ENCODE data around the gene KCNQ5. TPM values are rescaled to one million over a fixed set of nuclear protein-coding genes. Genes with fewer than 3 reads are reported as not detected.

KCNQ5 gene
- total and polyA plus RNA-seq, 2 donors (not counting 1 experiment from before 2014, with no cell fraction given) = 0.74 to 4.6 TPM

- peak overlapping the region; percentile 67 for H3K4me2 ChIP-seq (ENCODE audit: extremely low read depth, insufficient read depth, low read length)
- H3K79me2 ChIP-seq (ENCODE audit: control insufficient read depth, insufficient read depth, low read length) = no peaks in the 10 kb centered on the region
- H2AFZ ChIP-seq (ENCODE audit: low read length) = no peak overlapping the region
- DNase-seq (ENCODE audit: low read depth in 2 of 2) = no peak
- H3K27me3 ChIP-seq (ENCODE audit: control insufficient read depth, insufficient read depth, low read length) = no peaks in the 10 kb centered on the region
- H3K27ac ChIP-seq (ENCODE audit: insufficient read depth, low read length) = no peak overlapping the region
- peaks cover 11% of the 10 kb centered on the region for H3K4me1 ChIP-seq (ENCODE audit: control insufficient read depth, extremely low read depth, insufficient read depth, low read length)
- no peaks in the 10 kb centered on the region for H3K36me3 ChIP-seq (ENCODE audit: control insufficient read depth, insufficient read depth, low read length)
- no peak overlapping the region for H3K4me3 ChIP-seq (replicated peaks in 1 of 4; ENCODE audit: control extremely low read depth in 1 of 4, insufficient read depth in 1 of 4, low read depth in 3 of 4, low read length in 4 of 4)
- H4K20me1 ChIP-seq (ENCODE audit: control insufficient read depth, extremely low read depth, insufficient read depth, low read length) = no peaks in the 10 kb centered on the region
- TF ChIP-seq, protein P1, sequence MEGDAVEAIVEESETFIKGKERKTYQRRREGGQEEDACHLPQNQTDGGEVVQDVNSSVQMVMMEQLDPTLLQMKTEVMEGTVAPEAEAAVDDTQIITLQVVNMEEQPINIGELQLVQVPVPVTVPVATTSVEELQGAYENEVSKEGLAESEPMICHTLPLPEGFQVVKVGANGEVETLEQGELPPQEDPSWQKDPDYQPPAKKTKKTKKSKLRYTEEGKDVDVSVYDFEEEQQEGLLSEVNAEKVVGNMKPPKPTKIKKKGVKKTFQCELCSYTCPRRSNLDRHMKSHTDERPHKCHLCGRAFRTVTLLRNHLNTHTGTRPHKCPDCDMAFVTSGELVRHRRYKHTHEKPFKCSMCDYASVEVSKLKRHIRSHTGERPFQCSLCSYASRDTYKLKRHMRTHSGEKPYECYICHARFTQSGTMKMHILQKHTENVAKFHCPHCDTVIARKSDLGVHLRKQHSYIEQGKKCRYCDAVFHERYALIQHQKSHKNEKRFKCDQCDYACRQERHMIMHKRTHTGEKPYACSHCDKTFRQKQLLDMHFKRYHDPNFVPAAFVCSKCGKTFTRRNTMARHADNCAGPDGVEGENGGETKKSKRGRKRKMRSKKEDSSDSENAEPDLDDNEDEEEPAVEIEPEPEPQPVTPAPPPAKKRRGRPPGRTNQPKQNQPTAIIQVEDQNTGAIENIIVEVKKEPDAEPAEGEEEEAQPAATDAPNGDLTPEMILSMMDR (conservative IDR thresholded peaks at IDR 0.05 in 1 of 2, IDR thresholded peaks at IDR 0.05 in 1 of 2; ENCODE audit: low read depth in 1 of 2, low read length in 2 of 2) = no peak
- no peak overlapping the region for H3K9ac ChIP-seq (ENCODE audit: insufficient read depth, low read length)
- H3K9me3 ChIP-seq (ENCODE audit: control insufficient read depth, insufficient read depth, low read depth, low read length) = no peaks in the 10 kb centered on the region
Measured at GRCh38 chr6:73078908-73079610, 457.2 kb downstream of the KCNQ5 start.

DNA sequence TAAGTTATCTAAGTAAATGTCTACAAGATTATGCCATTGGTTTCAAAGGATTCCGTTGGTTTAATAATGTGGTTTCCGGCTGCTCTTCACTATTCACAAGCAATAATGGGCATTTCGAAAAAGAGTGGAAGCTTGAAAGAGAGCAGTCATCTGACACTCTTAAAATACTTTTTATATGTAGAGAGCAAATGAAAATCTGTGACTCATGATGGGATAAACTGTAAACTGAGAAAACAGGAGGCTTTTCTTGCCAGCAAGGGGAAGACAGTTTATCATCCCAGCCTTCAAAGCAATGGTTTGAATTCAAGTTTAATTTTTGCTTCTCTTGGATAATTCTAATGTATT is 457.7 kb downstream of the KCNQ5 start:
- no peak overlapping the region for H2AFZ ChIP-seq (ENCODE audit: low read length)
- H3K27ac ChIP-seq (ENCODE audit: insufficient read depth, low read length) = peak overlapping the region; percentile 14
- H3K4me1 ChIP-seq (ENCODE audit: control insufficient read depth, extremely low read depth, insufficient read depth, low read length) = peaks cover 11% of the 10 kb centered on the region
- no peaks in the 10 kb centered on the region for H3K27me3 ChIP-seq (ENCODE audit: control insufficient read depth, insufficient read depth, low read length)
- H4K20me1 ChIP-seq (ENCODE audit: control insufficient read depth, extremely low read depth, insufficient read depth, low read length) = no peaks in the 10 kb centered on the region
- peak; percentile 35 to 90 for DNase-seq (ENCODE audit: low read depth in 2 of 2)
- H3K4me2 ChIP-seq (ENCODE audit: extremely low read depth, insufficient read depth, low read length) = peak overlapping the region; percentile 67
- no peak overlapping the region for H3K4me3 ChIP-seq (replicated peaks in 1 of 4; ENCODE audit: control extremely low read depth in 1 of 4, insufficient read depth in 1 of 4, low read depth in 3 of 4, low read length in 4 of 4)
- H3K9ac ChIP-seq (ENCODE audit: insufficient read depth, low read length) = no peak overlapping the region
- TF ChIP-seq EZH2 (IDR thresholded peaks at IDR 0.05; ENCODE audit: low read length, missing control alignments) = no peak
- TF ChIP-seq, protein P1 (conservative IDR thresholded peaks at IDR 0.05 in 1 of 2, IDR thresholded peaks at IDR 0.05 in 1 of 2; ENCODE audit: low read depth in 1 of 2, low read length in 2 of 2) = no peak
- H3K79me2 ChIP-seq (ENCODE audit: control insufficient read depth, insufficient read depth, low read length) = no peaks in the 10 kb centered on the region
- no peaks in the 10 kb centered on the region for H3K9me3 ChIP-seq (ENCODE audit: control insufficient read depth, insufficient read depth, low read depth, low read length)
- H3K36me3 ChIP-seq (ENCODE audit: control insufficient read depth, insufficient read depth, low read length) = no peaks in the 10 kb centered on the region

DNA sequence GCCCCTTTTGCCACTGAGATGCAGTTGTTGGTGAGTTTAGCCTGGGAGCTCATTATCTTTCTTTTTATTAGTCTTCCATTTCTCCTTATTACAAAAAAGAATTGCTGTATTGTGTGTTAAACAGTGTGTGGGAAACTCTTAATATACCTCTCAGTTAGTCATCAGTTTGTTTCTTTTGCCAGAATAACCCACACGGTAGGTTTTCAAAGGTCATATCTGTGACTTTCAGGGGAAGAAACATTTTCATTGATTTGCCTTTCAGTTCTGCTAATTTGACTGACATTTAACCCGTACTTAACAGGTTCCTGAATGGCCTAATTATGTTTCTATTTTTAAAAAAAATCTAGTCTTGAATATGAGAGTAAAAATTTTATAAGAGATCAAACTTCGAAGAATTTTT is 458.1 kb downstream of the KCNQ5 start:
- Histone ChIP-seq H3K27me3 (ENCODE audit: control insufficient read depth, insufficient read depth, low read length) (no peaks in the 10 kb centered on the region), H3K9me3 (ENCODE audit: control insufficient read depth, insufficient read depth, low read depth, low read length) (no peaks in the 10 kb centered on the region), H3K27ac (ENCODE audit: insufficient read depth, low read length) (peak overlapping the region; percentile 14), H3K36me3 (ENCODE audit: control insufficient read depth, insufficient read depth, low read length) (no peaks in the 10 kb centered on the region), H4K20me1 (ENCODE audit: control insufficient read depth, extremely low read depth, insufficient read depth, low read length) (no peaks in the 10 kb centered on the region), H3K4me2 (ENCODE audit: extremely low read depth, insufficient read depth, low read length) (peak overlapping the region; percentile 67), H3K9ac (ENCODE audit: insufficient read depth, low read length) (no peak overlapping the region), H3K4me1 (ENCODE audit: control insufficient read depth, extremely low read depth, insufficient read depth, low read length) (peaks cover 11% of the 10 kb centered on the region), H2AFZ (ENCODE audit: low read length) (no peak overlapping the region), H3K79me2 (ENCODE audit: control insufficient read depth, insufficient read depth, low read length) (no peaks in the 10 kb centered on the region), H3K4me3 (replicated peaks in 1 of 4; ENCODE audit: control extremely low read depth in 1 of 4, insufficient read depth in 1 of 4, low read depth in 3 of 4, low read length in 4 of 4) (no peak overlapping the region)
- TF ChIP-seq EZH2 (IDR thresholded peaks at IDR 0.05; ENCODE audit: low read length, missing control alignments) = no peak
- TF ChIP-seq, protein P1 (conservative IDR thresholded peaks at IDR 0.05 in 1 of 2, IDR thresholded peaks at IDR 0.05 in 1 of 2; ENCODE audit: low read depth in 1 of 2, low read length in 2 of 2) = no peak
- DNase-seq (ENCODE audit: low read depth in 2 of 2) = peak in 1 of 2 donors; percentile 63
